Activated T-cell treated with anti-CD3 and anti-CD28 coated beads, Interleukin-2, amount 50 U/mL, for 72 hours (primary cell): ENCODE data around the gene MYH14. TPM values are rescaled to one million over a fixed set of nuclear protein-coding genes. Genes with fewer than 3 reads are reported as not detected.

Source experiments
- ATAC-seq, 2 donors: fragments of 150-1000 bp; cut with Tn5 transposase; replicated peaks in 1 of 2; 2 replicates each; pipeline ENCODE4 v1.10.0; 2021; ENCODE audit warnings: moderate library complexity in 2 of 2, mild to moderate bottlenecking in 1 of 2
- DNase-seq, 2 donors: peaks; one replicate each; pipeline ENCODE4 v3.0.0; 2021 to 2022; ENCODE audit warnings: mixed read lengths in 1 of 2
- H3K27ac Mint-ChIP-seq: one replicate; pipeline ENCODE4 v1.8.0; 2022; ENCODE audit warnings: mild to moderate bottlenecking, moderate library complexity, mixed read lengths
- H3K27me3 Mint-ChIP-seq: one replicate; pipeline ENCODE4 v1.8.0; 2022; ENCODE audit warnings: low read depth, mixed read lengths
- H3K36me3 Mint-ChIP-seq, 2 donors: one replicate each; pipeline ENCODE4 v1.8.0; 2022; ENCODE audit warnings: mixed read lengths in 2 of 2, mild to moderate bottlenecking in 1 of 2; ENCODE audit not compliant: insufficient read depth in 2 of 2
- H3K4me1 Mint-ChIP-seq: one replicate; pipeline ENCODE4 v1.8.0; 2022; ENCODE audit warnings: low read depth, mixed read lengths
- H3K4me3 Mint-ChIP-seq, 2 donors: one replicate each; pipeline ENCODE4 v1.8.0; 2022; ENCODE audit warnings: mild to moderate bottlenecking in 2 of 2, mixed read lengths in 2 of 2, moderate library complexity in 2 of 2
- H3K9me3 Mint-ChIP-seq, 2 donors: one replicate each; pipeline ENCODE4 v1.8.0; 2022; ENCODE audit warnings: mixed read lengths in 2 of 2
- total RNA-seq, 2 donors: library from RNA; stranded (reverse); gene quantifications; one replicate each; pipeline ENCODE4 v1.2.3, GENCODE V29; 2022

Gene MYH14
- total RNA-seq, 2 donors from 2014 or later: not detected

DNA sequence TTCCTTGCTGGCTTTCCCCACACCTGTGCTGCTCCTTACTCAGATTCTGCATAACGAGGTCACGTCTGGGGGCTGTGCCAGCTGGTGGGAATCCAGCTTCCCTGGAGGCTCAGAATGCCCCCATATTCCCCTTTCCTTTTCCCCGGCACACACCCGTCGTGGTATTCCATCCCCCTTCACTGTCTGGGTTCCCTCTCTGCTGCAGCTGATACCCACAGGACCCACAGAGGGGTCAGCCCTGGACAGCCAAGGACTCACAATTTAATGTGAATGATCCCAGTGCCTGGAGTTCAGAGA lies 4.2 kb upstream of the MYH14 start:
- Mint-ChIP-seq H3K4me3 (no peak overlapping the region), H3K4me1 (no peaks in the 10 kb centered on the region), H3K27ac (no peak overlapping the region), H3K27me3 (peaks cover 51% of the 10 kb centered on the region), H3K36me3 (peaks cover 0 to 4% of the 10 kb centered on the region in 2 donors), H3K9me3 (no peaks in the 10 kb centered on the region)
- DNase-seq (no peak), ATAC-seq (no peak)

DNA sequence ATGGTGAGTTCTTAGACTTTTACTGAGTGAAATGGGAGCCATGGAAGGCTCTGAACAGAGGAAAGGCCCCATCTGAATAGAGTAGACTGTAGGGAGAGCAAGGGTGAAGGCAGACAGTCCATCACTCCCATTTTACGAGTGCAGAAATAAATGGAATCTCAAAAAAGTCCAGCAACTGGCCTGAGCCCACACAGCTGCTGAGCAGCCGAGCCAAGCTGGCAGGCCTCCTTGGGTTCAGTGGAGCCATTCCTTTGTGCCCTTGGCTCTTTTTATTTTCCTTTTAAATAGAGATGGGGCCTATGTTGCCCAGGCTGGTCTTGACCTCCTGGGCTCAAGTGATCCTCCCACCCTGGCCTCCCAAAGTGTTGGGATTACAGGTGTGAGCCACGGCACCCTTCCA lies 1.0 kb upstream of the MYH14 start:
- no peak for DNase-seq
- no peak overlapping the region for H3K27ac Mint-ChIP-seq
- H3K36me3 Mint-ChIP-seq: peaks cover 0 to 4% of the 10 kb centered on the region in 2 donors
- no peaks in the 10 kb centered on the region for H3K9me3 Mint-ChIP-seq
- H3K4me1 Mint-ChIP-seq: peaks cover 4% of the 10 kb centered on the region
- ATAC-seq: no peak
- H3K4me3 Mint-ChIP-seq: no peak overlapping the region
- peaks cover 56% of the 10 kb centered on the region for H3K27me3 Mint-ChIP-seq

GRCh38 chr19:50202962-50203280 lies 501 bp upstream of the MYH14 start:
- Mint-ChIP-seq H3K4me1 (peaks cover 4% of the 10 kb centered on the region), H3K4me3 (no peak overlapping the region), H3K27ac (no peak overlapping the region), H3K9me3 (no peaks in the 10 kb centered on the region), H3K27me3 (peaks cover 60% of the 10 kb centered on the region), H3K36me3 (peaks cover 0 to 4% of the 10 kb centered on the region in 2 donors)
- ATAC-seq (no peak), DNase-seq (no peak)

DNA sequence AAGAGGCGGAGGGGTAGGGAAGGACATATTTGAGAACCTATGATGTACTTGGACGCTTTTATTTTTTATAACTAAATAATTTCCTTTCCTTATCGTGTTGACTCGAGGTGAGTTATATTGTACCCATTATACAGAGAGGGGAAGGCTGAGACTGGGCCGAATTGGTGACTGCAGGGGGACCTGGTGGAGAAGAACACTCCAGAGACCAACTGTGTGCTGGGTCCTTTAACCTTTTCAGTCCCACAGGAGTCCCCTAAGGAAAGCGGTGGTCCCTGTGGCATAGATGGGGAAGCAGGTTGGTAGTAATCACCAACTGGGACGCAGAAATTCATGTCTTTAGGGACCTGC lies 633 bp downstream of the MYH14 start:
- ATAC-seq (no peak), DNase-seq (no peak)
- Mint-ChIP-seq H3K36me3 (peaks cover 0 to 4% of the 10 kb centered on the region in 2 donors), H3K4me3 (no peak overlapping the region), H3K4me1 (peaks cover 4% of the 10 kb centered on the region), H3K27ac (no peak overlapping the region), H3K27me3 (peaks cover 59% of the 10 kb centered on the region), H3K9me3 (no peaks in the 10 kb centered on the region)

GRCh38 chr19:50204811-50205675 lies 1.6 kb downstream of the MYH14 start:
- peaks cover 4% of the 10 kb centered on the region for H3K4me1 Mint-ChIP-seq
- peaks cover 55% of the 10 kb centered on the region for H3K27me3 Mint-ChIP-seq
- H3K9me3 Mint-ChIP-seq: peaks cover 0 to 1% of the 10 kb centered on the region in 2 donors
- no peak overlapping the region for H3K27ac Mint-ChIP-seq
- peak; percentile 7 to 8 for DNase-seq
- ATAC-seq: peak in 1 of 2 donors; percentile 43
- peaks cover 0 to 4% of the 10 kb centered on the region in 2 donors for H3K36me3 Mint-ChIP-seq
- no peak overlapping the region for H3K4me3 Mint-ChIP-seq

DNA sequence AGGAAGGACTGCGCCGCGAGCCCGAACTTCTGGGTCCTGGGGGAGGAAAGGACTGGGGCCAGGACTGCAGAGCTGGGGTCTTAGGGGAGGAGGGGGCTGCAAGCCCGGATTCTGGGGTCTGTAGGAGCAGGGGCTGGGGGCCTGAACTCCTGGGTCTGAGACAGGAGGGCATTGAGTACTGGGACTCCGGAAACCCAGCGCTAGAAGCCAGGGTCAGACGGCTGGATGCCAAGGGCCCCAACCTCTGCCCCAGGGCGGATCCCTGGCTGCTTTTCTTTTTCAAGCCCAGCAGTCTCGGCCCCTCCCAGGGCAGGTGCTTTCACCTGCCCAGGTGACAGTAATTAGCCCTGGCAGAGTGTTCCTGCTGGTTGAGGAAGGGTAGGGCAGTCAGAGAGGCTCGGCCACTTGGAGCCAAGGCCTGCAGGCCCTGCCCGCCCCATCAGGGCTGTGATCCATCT lies 2.3 kb downstream of the MYH14 start:
- Mint-ChIP-seq H3K4me3 (no peak overlapping the region), H3K27me3 (peaks cover 54% of the 10 kb centered on the region), H3K9me3 (peaks cover 0 to 2% of the 10 kb centered on the region in 2 donors), H3K4me1 (peaks cover 4% of the 10 kb centered on the region), H3K36me3 (peaks cover 0 to 4% of the 10 kb centered on the region in 2 donors), H3K27ac (no peak overlapping the region)
- no peak for DNase-seq
- ATAC-seq: no peak

- peaks cover 4% of the 10 kb centered on the region for H3K4me1 Mint-ChIP-seq
- no peak overlapping the region for H3K27ac Mint-ChIP-seq
- peaks cover 0 to 2% of the 10 kb centered on the region in 2 donors for H3K9me3 Mint-ChIP-seq
- no peak overlapping the region for H3K4me3 Mint-ChIP-seq
- ATAC-seq (no peak), DNase-seq (no peak)
- H3K36me3 Mint-ChIP-seq: peaks cover 0 to 4% of the 10 kb centered on the region in 2 donors
- peaks cover 49% of the 10 kb centered on the region for H3K27me3 Mint-ChIP-seq
Observed at GRCh38 chr19:50206191-50206590, 2.8 kb downstream of the MYH14 start.

DNA sequence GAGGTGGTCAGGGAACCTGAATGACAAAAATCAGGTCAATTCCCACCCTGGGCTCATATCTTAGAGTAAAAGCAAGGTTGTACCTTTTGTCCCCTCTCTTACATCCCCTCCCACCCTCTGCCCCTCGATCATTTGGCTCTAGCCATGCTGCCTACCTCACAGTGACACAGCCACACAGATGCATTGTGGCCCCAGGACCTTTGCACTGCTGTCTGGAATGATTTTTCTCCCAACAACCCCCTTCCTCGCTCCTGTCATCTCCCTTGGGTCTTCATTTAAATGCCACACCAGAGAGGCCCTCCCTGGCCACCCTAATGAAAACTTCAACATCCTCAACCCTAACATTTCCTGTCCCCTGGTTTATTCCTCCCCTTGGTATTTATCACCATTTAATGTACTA lies 4.3 kb downstream of the MYH14 start:
- peaks cover 34% of the 10 kb centered on the region for H3K27me3 Mint-ChIP-seq
- peaks cover 0 to 3% of the 10 kb centered on the region in 2 donors for H3K9me3 Mint-ChIP-seq
- no peak overlapping the region for H3K27ac Mint-ChIP-seq
- peaks cover 4% of the 10 kb centered on the region for H3K4me1 Mint-ChIP-seq
- H3K36me3 Mint-ChIP-seq: peaks cover 0 to 2% of the 10 kb centered on the region in 2 donors
- ATAC-seq: no peak
- no peak for DNase-seq
- no peak overlapping the region for H3K4me3 Mint-ChIP-seq

DNA sequence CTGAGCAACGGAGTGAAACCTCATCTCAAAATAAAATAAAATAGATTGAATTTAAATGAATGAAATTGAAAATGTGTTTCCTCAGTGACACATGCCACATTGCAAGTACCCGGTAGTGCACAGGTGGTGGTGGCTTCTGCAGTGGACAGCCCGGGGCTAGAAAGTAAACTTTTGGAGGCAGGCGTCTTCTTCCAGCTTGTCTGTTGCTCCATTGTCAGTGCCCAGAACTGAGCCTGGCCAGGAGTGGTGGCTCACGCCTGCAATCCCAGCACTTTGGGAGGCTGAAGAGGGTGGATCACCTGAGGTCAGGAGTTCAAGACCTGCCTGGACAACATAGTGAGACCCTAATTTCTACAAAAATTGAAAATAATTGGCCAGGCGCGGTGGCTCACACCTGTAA lies 5.7 kb downstream of the MYH14 start:
- no peak for ATAC-seq
- peaks cover 4% of the 10 kb centered on the region for H3K4me1 Mint-ChIP-seq

GRCh38 chr19:50210425-50210824 lies 7.0 kb downstream of the MYH14 start:
- ATAC-seq (no peak), DNase-seq (no peak)
- Mint-ChIP-seq H3K4me3 (no peak overlapping the region), H3K36me3 (peaks cover 0 to 2% of the 10 kb centered on the region in 2 donors), H3K9me3 (peaks cover 0 to 3% of the 10 kb centered on the region in 2 donors), H3K4me1 (no peaks in the 10 kb centered on the region), H3K27ac (no peak overlapping the region), H3K27me3 (peaks cover 19% of the 10 kb centered on the region)

More for the DNA sequence above, 5.7 kb downstream of the MYH14 start:
- Mint-ChIP-seq H3K27ac (no peak overlapping the region), H3K27me3 (peaks cover 28% of the 10 kb centered on the region), H3K36me3 (peaks cover 0 to 2% of the 10 kb centered on the region in 2 donors), H3K4me3 (no peak overlapping the region), H3K9me3 (peaks cover 0 to 3% of the 10 kb centered on the region in 2 donors)
- no peak for DNase-seq

DNA sequence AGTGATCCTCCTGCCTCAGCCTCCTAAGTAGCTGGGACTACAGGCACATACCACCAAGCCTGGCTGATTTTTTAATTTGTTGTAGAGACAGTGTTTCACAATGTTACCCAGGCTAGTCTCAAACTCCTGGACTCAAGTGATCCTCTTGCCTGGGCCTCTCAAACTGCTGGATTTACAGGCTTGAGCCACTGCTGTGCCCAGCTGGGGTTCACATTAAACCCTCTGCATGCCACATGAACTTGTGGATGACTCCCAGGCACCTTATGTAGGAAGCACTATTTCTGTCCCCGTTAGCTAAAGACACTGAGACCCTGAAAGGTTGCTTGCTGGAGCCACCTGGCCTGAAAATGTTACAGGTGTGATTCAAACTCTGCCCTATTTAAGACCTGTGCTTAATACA lies 10.5 kb downstream of the MYH14 start:
- ATAC-seq (no peak), DNase-seq (no peak)
- Mint-ChIP-seq H3K4me1 (no peaks in the 10 kb centered on the region), H3K27ac (no peak overlapping the region), H3K27me3 (peaks cover 6% of the 10 kb centered on the region), H3K4me3 (no peak overlapping the region), H3K9me3 (peaks cover 0 to 3% of the 10 kb centered on the region in 2 donors), H3K36me3 (peaks cover 0 to 2% of the 10 kb centered on the region in 2 donors)

GRCh38 chr19:50214699-50215543 lies 11.5 kb downstream of the MYH14 start:
- no peak overlapping the region for H3K4me3 Mint-ChIP-seq
- ATAC-seq (no peak), DNase-seq (no peak)
- no peaks in the 10 kb centered on the region for H3K4me1 Mint-ChIP-seq
- H3K27ac Mint-ChIP-seq: no peak overlapping the region
- peaks cover 6% of the 10 kb centered on the region for H3K27me3 Mint-ChIP-seq
- peaks cover 0 to 3% of the 10 kb centered on the region in 2 donors for H3K9me3 Mint-ChIP-seq
- H3K36me3 Mint-ChIP-seq: peaks cover 0 to 2% of the 10 kb centered on the region in 2 donors

DNA sequence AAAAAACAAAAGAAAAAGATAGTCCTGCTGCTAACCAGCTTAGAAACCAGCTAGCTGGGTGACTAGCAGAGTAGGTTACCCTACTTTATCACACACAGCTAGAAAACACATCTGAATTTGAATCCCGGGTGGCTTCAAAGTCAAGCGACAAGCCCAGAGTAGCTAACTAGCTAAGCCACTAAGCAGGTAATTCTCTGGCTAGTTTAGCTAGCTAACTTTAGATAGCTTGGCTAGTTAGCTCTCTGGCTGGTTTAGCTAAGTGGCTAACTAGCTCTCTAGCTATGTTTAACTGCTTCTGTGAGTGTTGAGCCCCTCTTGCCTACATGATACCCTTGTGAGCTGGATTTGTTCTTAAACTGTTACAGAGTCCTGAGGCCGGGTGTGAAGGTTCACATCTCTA lies 12.4 kb downstream of the MYH14 start:
- H3K27ac Mint-ChIP-seq: no peak overlapping the region
- H3K4me1 Mint-ChIP-seq: no peaks in the 10 kb centered on the region
- DNase-seq: no peak
- peaks cover 0 to 2% of the 10 kb centered on the region in 2 donors for H3K36me3 Mint-ChIP-seq
- peaks cover 6% of the 10 kb centered on the region for H3K27me3 Mint-ChIP-seq
- ATAC-seq: no peak
- H3K4me3 Mint-ChIP-seq: no peak overlapping the region
- peaks cover 0 to 2% of the 10 kb centered on the region in 2 donors for H3K9me3 Mint-ChIP-seq
